Uterus (tissue), 4 donors: ENCODE data around the gene ARHGAP42. TPM values are rescaled to one million over a fixed set of nuclear protein-coding genes. Genes with fewer than 3 reads are reported as not detected.

Experiments used
- DNase-seq, 2 donors: peaks; one replicate each; pipeline ENCODE4 v3.0.0-alpha.2; 2019 to 2020
- H3K27ac ChIP-seq, 2 donors: fragments of 200-600 bp; sonication (generic); 1 replicate in 1 of 2; 2 replicates in 1 of 2; pipeline ENCODE4 v1.5.1; 2016 to 2018
- H3K27me3 ChIP-seq, 2 donors: fragments of 200-600 bp; sonication (generic); one replicate each; pipeline ENCODE4 v1.5.1; 2018 to 2019; ENCODE audit warnings: control low read depth in 1 of 2
- H3K36me3 ChIP-seq, 2 donors: fragments of 200-600 bp; sonication (generic); one replicate each; pipeline ENCODE4 v1.5.1; 2019; ENCODE audit warnings: control low read depth in 1 of 2
- H3K4me1 ChIP-seq, 2 donors: fragments of 200-600 bp; sonication (generic); one replicate each; pipeline ENCODE4 v1.5.1; 2018 to 2019; ENCODE audit warnings: control low read depth in 1 of 2
- H3K4me3 ChIP-seq, 2 donors: fragments of 200-600 bp; sonication (generic); 1 replicate in 1 of 2; 2 replicates in 1 of 2; pipeline ENCODE4 v1.5.1; 2018 to 2019; ENCODE audit warnings: mild to moderate bottlenecking in 1 of 2
- H3K9me3 ChIP-seq, 2 donors: fragments of 200-600 bp; sonication (generic); one replicate each; pipeline ENCODE4 v1.5.1; 2019; ENCODE audit warnings: control low read depth in 1 of 2
- POLR2A ChIP-seq, 2 donors: fragments of 450-650 bp; IDR thresholded peaks; one replicate each; pipeline ENCODE4 v1.6.1; 2016; ENCODE audit warnings: antibody characterized with exemption in 2 of 2, mild to moderate bottlenecking in 1 of 2, moderate library complexity in 1 of 2
- intact Hi-C: fragments of 100-400 bp; cut with DNase I; formaldehyde crosslinking; loops from one replicate; pipeline ENCODE4 v1.15.1; 2023; ENCODE audit warnings: low total_unique reads
- total RNA-seq, 4 donors: library from RNA; depleted of rRNA in 3 of 4; stranded (reverse); fragments of >200 nt in 3 of 4; gene quantifications; one replicate each; pipeline versions ENCODE4 v1.1.0 to v1.2.4, GENCODE V29; 2014 to 2023
- TF ChIP-seq, protein P1 (sequence below), 4 experiments: fragments of 200-600 bp in 2 of 4; fragments of 450-650 bp in 2 of 4; sonication (generic) in 2 of 4; IDR thresholded peaks; one replicate each; pipeline ENCODE4 v1.5.1; 2016 to 2019; ENCODE audit warnings: antibody characterized with exemption in 4 of 4, mild to moderate bottlenecking in 2 of 4, moderate library complexity in 1 of 4
- donor health status: DM: yes; HTN: yes; CAD: no.

The ARHGAP42 gene
- total RNA-seq, 4 donors from 2014 or later, result 10.2 to 51.6 (median 21.1) TPM

DNA sequence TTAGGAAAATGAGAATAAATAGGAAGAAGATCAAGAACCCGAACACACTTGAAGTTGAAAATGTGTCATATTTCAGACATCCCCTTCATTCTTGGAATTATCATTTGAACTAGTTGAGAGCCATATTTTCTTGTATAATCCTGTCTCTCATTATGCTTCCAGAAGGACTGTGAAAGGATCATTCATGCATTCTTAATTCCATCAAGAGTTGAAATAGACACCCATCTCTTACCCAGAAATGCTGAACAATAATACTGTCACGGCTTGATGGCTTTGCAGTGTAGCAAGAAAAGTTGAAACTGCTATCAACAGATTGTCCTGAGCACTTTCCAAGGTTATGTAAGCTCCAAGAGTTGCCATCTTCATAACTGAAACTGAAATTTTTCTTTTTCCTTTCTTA is 79.7 kb downstream of the ARHGAP42 start:
- no peak overlapping the region for H3K27ac ChIP-seq
- no peak for DNase-seq
- intact Hi-C loops, result no loop called here

DNA sequence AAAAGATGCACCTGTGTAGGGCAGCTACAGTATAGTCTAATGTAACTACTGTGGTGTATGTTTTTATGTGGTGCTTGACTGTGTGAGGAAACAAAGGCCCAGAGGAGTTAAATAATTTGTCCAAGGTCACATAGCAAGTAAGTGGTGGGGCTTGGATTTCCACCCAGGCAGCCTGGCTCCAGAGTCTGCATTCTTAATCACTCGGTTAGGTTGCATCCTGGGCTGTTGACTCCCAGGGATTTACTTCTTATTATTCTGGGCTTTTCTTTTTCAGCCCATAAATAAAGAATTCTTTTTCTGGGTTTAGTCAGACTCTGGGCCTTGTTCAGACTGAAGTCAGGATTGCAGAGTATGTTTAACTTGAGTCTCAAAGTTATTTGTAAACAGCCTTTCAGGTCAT is 82.1 kb downstream of the ARHGAP42 start:
- TF ChIP-seq, protein P1, sequence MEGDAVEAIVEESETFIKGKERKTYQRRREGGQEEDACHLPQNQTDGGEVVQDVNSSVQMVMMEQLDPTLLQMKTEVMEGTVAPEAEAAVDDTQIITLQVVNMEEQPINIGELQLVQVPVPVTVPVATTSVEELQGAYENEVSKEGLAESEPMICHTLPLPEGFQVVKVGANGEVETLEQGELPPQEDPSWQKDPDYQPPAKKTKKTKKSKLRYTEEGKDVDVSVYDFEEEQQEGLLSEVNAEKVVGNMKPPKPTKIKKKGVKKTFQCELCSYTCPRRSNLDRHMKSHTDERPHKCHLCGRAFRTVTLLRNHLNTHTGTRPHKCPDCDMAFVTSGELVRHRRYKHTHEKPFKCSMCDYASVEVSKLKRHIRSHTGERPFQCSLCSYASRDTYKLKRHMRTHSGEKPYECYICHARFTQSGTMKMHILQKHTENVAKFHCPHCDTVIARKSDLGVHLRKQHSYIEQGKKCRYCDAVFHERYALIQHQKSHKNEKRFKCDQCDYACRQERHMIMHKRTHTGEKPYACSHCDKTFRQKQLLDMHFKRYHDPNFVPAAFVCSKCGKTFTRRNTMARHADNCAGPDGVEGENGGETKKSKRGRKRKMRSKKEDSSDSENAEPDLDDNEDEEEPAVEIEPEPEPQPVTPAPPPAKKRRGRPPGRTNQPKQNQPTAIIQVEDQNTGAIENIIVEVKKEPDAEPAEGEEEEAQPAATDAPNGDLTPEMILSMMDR (IDR thresholded peaks at IDR 0.05), result no peak
- TF ChIP-seq POLR2A (IDR thresholded peaks at IDR 0.05), result no peak
- H3K27me3 ChIP-seq, result no peaks in the 10 kb centered on the region
- H3K27ac ChIP-seq, result peak overlapping the region; percentile 14 to 56
- DNase-seq, result no peak
- no peak overlapping the region for H3K4me3 ChIP-seq
- no peaks in the 10 kb centered on the region for H3K4me1 ChIP-seq
- no peaks in the 10 kb centered on the region for H3K9me3 ChIP-seq
- H3K36me3 ChIP-seq, result no peaks in the 10 kb centered on the region
- intact Hi-C loops, result no loop called here

More for the DNA sequence above, 79.7 kb downstream of the ARHGAP42 start:
- H3K36me3 ChIP-seq, result no peaks in the 10 kb centered on the region
- H3K4me1 ChIP-seq, result no peaks in the 10 kb centered on the region
- H3K4me3 ChIP-seq, result no peak overlapping the region
- no peak for TF ChIP-seq POLR2A (IDR thresholded peaks at IDR 0.05)
- TF ChIP-seq, protein P1 (IDR thresholded peaks at IDR 0.05), result no peak
- H3K9me3 ChIP-seq, result no peaks in the 10 kb centered on the region
- no peaks in the 10 kb centered on the region for H3K27me3 ChIP-seq

DNA sequence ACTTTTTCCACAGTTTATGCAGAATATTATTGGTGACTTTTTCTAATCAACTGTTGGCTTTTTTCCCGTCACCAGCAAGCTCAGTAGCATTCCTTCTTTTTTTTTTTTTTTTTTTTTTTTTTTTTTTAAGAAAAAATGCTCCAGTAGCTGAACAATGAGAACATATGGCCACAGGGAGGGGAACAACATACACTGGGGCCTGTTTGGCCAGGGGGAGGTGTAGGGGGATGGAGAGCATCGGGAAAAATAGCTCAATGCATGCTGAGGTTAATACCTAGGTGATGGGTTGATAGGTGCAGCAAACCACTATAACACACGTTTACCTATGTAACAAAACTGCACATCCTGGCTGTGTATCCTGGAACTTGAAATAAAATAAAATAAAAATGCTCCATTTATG is 82.5 kb downstream of the ARHGAP42 start:
- H3K4me3 ChIP-seq, result no peak overlapping the region
- no peak for TF ChIP-seq POLR2A (IDR thresholded peaks at IDR 0.05)
- TF ChIP-seq, protein P1 (IDR thresholded peaks at IDR 0.05), result no peak
- peak overlapping the region; percentile 14 to 56 for H3K27ac ChIP-seq
- H3K36me3 ChIP-seq, result no peaks in the 10 kb centered on the region
- H3K27me3 ChIP-seq, result no peaks in the 10 kb centered on the region
- no peak for DNase-seq
- no peaks in the 10 kb centered on the region for H3K9me3 ChIP-seq
- intact Hi-C loops, result no loop called here
- H3K4me1 ChIP-seq, result no peaks in the 10 kb centered on the region

DNA sequence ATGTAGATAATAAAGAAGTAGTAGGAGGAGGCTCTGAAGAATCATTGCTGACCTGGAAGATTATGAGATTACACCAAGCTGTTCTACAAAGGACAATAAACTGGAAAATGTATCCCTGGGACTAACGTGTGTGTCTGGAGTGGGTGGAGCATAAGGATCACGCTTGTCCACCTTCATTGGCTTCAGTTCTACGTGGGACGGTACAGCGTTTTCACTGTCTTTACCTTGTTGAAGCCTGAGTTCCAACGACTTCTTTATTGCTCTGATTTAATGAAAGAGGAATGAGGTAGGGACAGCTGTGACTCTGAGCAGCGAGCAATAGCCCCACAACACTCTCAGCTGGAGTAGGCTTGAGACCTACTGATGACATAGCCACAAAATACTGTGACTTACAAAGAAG is 87.0 kb downstream of the ARHGAP42 start:
- TF ChIP-seq, protein P1 (IDR thresholded peaks at IDR 0.05), result no peak
- TF ChIP-seq POLR2A (IDR thresholded peaks at IDR 0.05), result no peak

DNA sequence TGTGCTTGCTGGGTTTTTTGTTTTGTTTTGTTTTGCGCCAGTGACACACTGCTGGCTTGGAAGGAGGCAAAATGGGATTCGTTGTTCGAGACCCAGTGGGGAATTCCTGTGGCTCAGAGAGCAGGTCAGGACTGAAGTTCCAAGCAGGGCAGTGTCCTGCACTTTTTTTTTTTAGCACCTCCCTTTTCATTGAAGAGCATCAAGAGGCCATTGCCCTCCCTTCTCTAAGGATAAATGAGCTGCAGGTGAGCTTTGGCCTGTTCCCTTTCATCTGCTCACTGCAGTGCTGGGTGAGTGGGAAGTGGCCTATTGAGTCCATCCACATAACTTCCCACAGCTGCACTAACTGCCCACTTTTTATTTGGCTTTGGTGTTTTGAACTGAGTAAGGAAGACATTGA is 87.8 kb downstream of the ARHGAP42 start:
- DNase-seq, result no peak
- Histone ChIP-seq H3K9me3 (no peaks in the 10 kb centered on the region), H3K4me1 (no peaks in the 10 kb centered on the region), H3K27me3 (no peaks in the 10 kb centered on the region), H3K27ac (no peak overlapping the region), H3K4me3 (no peak overlapping the region), H3K36me3 (no peaks in the 10 kb centered on the region)
- intact Hi-C loops, result no loop called here
- TF ChIP-seq, protein P1 (IDR thresholded peaks at IDR 0.05), result no peak
- TF ChIP-seq POLR2A (IDR thresholded peaks at IDR 0.05), result no peak

More for the DNA sequence above, 87.0 kb downstream of the ARHGAP42 start:
- Histone ChIP-seq H3K4me3 (no peak overlapping the region), H3K36me3 (no peaks in the 10 kb centered on the region), H3K27ac (no peak overlapping the region), H3K9me3 (no peaks in the 10 kb centered on the region), H3K27me3 (no peaks in the 10 kb centered on the region), H3K4me1 (no peaks in the 10 kb centered on the region)
- intact Hi-C loops, result no loop called here
- no peak for DNase-seq
